Ovary (tissue), 9 donors: Measurements from ENCODE around the gene FAM229A. TPM values are rescaled to one million over a fixed set of nuclear protein-coding genes. Genes with fewer than 3 reads are reported as not detected.
A peak's percentile ranks its signal among the peaks of the same experiment; 100 is the strongest.

Experiments used
- DNase-seq, 5 donors: peaks; one replicate each; pipeline ENCODE4 v3.0.0-alpha.2; 2019 to 2020
- H3K27ac ChIP-seq, 2 donors: fragments of 200-600 bp; one replicate each; pipeline versions ENCODE4 v1.5.1 to v1.8.0; 2019 to 2022
- H3K27me3 ChIP-seq: fragments of 200-600 bp; one replicate; pipeline ENCODE4 v1.8.0; 2022
- H3K36me3 ChIP-seq: fragments of 200-600 bp; sonication (generic); one replicate; pipeline ENCODE4 v1.5.1; 2019
- H3K4me1 ChIP-seq: one replicate; pipeline ENCODE4 v1.8.1; 2013; ENCODE audit warnings: mild to moderate bottlenecking, moderate library complexity; ENCODE audit not compliant: insufficient read depth
- H3K4me3 ChIP-seq: fragments of 200-600 bp; sonication (generic); one replicate; pipeline ENCODE4 v1.5.1; 2017
- H3K9me3 ChIP-seq, 2 donors: fragments of 200-600 bp in 1 of 2; sonication (generic) in 1 of 2; one replicate each; pipeline versions ENCODE4 v1.5.1 to v1.8.1; 2013 to 2019; ENCODE audit warnings: mild to moderate bottlenecking in 1 of 2, moderate library complexity in 1 of 2
- EP300 ChIP-seq: sonication (generic); formaldehyde crosslinking; IDR thresholded peaks from one replicate; pipeline ENCODE4 v1.6.1; 2017; ENCODE audit warnings: antibody characterized with exemption
- POLR2A ChIP-seq: fragments of 450-650 bp; IDR thresholded peaks from one replicate; pipeline ENCODE4 v1.6.1; 2017; ENCODE audit warnings: antibody characterized with exemption, mild to moderate bottlenecking, moderate library complexity
- WGBS, 3 donors: extraction: QIAGEN DNeasy Blood & Tissue Kit in 1 of 3; methylation state at CpG; one replicate each; pipeline versions ENCODE4 v1.1.5 to v1.1.7; 2013 to 2017; 5-methylcytosine and 5-hydroxymethylcytosine counted together
- intact Hi-C, 4 donors: fragments of 100-400 bp; cut with DNase I; formaldehyde crosslinking; loops; one replicate each; pipeline versions ENCODE4 v1.11.0 to v1.15.1; 2022 to 2023
- polyA plus RNA-seq, 2 donors: library from polyadenylated mRNA; stranded (reverse); fragments of 200-250 nt in 1 of 2; fragments of 350-450 nt in 1 of 2; fragmentation: Illumina TruSeq in 1 of 2; extraction: RNeasy Lipid Tissue Mini Kit (QIAGEN cat#74804) in 1 of 2; gene quantifications; one replicate each; pipeline ENCODE4 v1.2.3, GENCODE V29; 2013 to 2014
- total RNA-seq, 7 donors: library from RNA; depleted of rRNA in 2 of 7; stranded (reverse); fragments of >200 nt in 2 of 7; fragmentation: NEBNext Ultra II Directional in 3 of 7; extraction: Animal tissue kit (Norgen Biotek cat#: 25700) in 3 of 7; gene quantifications; one replicate each; pipeline versions ENCODE4 v1.1.0 to v1.2.4, GENCODE V29; 2016 to 2023
- TF ChIP-seq, protein P1 (sequence below), 3 donors: fragments of 450-650 bp in 2 of 3; fragments of 200-600 bp in 1 of 3; IDR thresholded peaks; one replicate each; pipeline versions ENCODE4 v1.5.1 to v1.8.0; 2016 to 2022; ENCODE audit warnings: antibody characterized with exemption in 3 of 3, mild to moderate bottlenecking in 1 of 3
- donor health status: DM: no; HTN: no; CAD: no; lungs with moderate emphysema.
- donor health status: DM: no; HTN: no; CAD: no.
- donor health status: Bipolar disorder and iron deficiency.
- donor health status: DM: yes; HTN: yes; CAD: no.
- donor health status: DM: no; HTN: no; CAD: no.
- donor health status: DM: yes; HTN: yes; CAD: no.

FAM229A gene
- total and polyA plus RNA-seq, 9 donors = 3.0 to 27.0 (median 14.0) TPM

DNA sequence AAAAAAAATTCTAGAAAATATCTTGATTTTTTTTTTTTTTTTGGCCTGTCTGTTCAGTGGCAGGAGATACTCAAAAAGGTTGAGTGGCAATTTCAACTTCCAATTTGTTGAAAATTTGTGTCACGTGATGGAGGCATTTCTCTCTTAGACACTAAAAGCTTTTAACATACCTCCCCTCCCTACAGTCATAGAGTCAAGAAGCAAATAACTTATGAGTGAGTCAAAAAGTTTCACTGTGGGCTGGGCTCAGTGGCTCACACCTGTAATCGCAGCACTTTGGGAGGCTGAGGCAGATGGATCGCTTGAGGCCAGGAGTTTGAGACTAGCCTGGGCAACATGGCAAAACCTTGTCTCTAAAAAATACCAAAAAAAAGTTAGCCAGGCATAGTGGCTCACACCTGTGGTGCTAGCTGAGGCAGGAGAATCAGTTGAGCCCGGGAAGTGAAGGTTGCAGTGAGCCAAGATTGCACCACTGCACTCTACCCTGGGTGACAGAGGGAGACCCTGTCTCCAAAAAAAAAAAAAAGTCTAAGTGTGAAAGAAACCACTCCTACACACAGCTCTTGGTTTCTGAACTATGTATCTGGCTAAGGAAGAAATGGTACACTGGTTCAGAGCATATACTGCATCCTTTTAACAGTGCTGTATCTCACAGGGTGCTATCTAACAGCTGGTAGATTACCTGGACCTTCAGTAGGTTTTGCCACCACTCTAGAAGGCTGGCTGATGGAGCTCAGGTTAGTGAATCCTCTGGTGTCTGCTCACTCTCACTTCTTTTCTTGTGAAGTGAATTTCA lies 43.6 kb upstream of the FAM229A start:
- WGBS, 3 donors = 84 to 89% (median 88%) methylated on average over 4 of the region's 4 CpGs

DNA sequence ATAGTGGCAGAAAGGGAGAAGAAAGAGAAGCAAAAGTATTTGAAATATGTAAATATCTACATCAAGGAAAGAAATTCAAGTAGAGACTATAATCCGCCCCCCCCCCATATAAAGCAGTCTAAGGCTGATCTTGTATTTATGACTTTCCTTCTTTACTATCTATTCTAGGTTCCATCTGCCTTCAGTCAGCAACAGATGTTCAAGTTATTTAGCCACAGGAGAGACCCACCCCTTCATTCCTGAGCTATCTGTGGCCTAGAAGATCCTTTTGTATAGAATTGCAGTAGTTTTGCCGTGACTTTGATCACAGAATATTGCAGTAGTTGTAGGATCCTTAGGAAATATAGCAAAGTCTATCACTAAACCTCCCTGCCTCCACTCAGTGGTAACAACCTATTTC lies 42.7 kb upstream of the FAM229A start:
- Histone ChIP-seq H3K4me3 (no peak overlapping the region), H3K9me3 (no peaks in the 10 kb centered on the region), H3K27ac (no peak overlapping the region), H3K36me3 (no peaks in the 10 kb centered on the region), H3K27me3 (no peaks in the 10 kb centered on the region), H3K4me1 (no peaks in the 10 kb centered on the region)
- DNase-seq = no peak
- intact Hi-C loops = loop anchor here in 1 of 4 donors (10.0 kb wide), 1 partner anchor 210 kb away; no protein-coding TSS in a partner anchor
- TF ChIP-seq EP300 = no peak
- no peak for TF ChIP-seq POLR2A
- TF ChIP-seq, protein P1, sequence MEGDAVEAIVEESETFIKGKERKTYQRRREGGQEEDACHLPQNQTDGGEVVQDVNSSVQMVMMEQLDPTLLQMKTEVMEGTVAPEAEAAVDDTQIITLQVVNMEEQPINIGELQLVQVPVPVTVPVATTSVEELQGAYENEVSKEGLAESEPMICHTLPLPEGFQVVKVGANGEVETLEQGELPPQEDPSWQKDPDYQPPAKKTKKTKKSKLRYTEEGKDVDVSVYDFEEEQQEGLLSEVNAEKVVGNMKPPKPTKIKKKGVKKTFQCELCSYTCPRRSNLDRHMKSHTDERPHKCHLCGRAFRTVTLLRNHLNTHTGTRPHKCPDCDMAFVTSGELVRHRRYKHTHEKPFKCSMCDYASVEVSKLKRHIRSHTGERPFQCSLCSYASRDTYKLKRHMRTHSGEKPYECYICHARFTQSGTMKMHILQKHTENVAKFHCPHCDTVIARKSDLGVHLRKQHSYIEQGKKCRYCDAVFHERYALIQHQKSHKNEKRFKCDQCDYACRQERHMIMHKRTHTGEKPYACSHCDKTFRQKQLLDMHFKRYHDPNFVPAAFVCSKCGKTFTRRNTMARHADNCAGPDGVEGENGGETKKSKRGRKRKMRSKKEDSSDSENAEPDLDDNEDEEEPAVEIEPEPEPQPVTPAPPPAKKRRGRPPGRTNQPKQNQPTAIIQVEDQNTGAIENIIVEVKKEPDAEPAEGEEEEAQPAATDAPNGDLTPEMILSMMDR (IDR thresholded peaks at IDR 0.05) = no peak
- WGBS, 3 donors = 3 to 16% (median 4%) methylated on average over 2 of the region's 2 CpGs

More for the DNA sequence above, 43.6 kb upstream of the FAM229A start:
- intact Hi-C loops = loop anchor here in 1 of 4 donors (10.0 kb wide), 1 partner anchor 209 kb away; no protein-coding TSS in a partner anchor
- DNase-seq = no peak
- H3K4me3 ChIP-seq = no peak overlapping the region
- H3K36me3 ChIP-seq = no peaks in the 10 kb centered on the region
- H3K9me3 ChIP-seq = no peaks in the 10 kb centered on the region
- no peak for TF ChIP-seq POLR2A
- H3K4me1 ChIP-seq = no peaks in the 10 kb centered on the region
- no peak overlapping the region for H3K27ac ChIP-seq
- no peaks in the 10 kb centered on the region for H3K27me3 ChIP-seq

DNA sequence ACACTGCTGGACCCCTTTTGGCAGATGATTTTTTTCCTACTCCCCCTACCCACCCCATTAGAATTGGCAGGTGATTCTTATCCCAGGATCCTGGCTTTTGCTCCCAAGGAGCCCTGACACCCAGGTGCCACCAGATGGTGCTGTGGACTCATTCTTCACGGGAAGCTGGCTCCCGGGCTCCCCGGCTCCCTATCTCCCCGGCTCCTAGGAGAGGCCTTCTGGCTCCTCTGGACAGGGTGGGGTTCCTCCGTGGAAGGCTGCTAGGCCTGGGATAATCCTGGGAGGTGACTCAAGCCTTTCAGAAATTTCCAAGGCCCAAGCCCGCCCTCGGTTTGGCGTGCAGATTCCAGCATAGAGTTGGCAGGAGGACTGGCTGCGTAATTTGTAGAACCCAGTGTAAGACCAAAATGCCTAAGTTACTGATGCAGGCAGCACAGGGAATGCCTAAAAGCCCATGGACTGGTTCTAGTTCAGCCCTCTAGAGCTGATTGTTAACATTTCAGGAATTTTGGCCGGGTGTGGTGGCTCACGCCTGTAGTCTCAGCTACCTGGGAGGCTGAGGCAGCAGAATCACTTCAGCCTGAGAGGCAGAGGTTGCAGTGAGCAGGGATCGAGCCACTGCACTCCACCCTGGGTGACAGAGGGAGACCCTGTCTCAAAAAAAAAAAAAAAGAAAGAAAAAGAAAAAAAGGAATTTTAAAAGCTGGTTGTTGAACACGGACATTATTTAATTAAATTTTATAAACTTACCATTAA lies 38.8 kb upstream of the FAM229A start:
- Histone ChIP-seq H3K36me3 (no peaks in the 10 kb centered on the region), H3K27me3 (no peaks in the 10 kb centered on the region), H3K4me3 (no peak overlapping the region), H3K27ac (peak overlapping the region in 1 of 2 donors; percentile 51), H3K9me3 (no peaks in the 10 kb centered on the region), H3K4me1 (no peaks in the 10 kb centered on the region)
- DNase-seq = peak; percentile 88 to 92 (median 89)
- no peak for TF ChIP-seq POLR2A
- TF ChIP-seq, protein P1 (IDR thresholded peaks at IDR 0.05) = peak; percentile 86 to 87 (median 86)
- TF ChIP-seq EP300 = no peak
- WGBS, 3 donors = 30 to 35% (median 31%) methylated on average over 13 of the region's 13 CpGs
- intact Hi-C loops = loop anchor here in 1 of 4 donors (10.0 kb wide), 1 partner anchor 214 kb away; no protein-coding TSS in a partner anchor

DNA sequence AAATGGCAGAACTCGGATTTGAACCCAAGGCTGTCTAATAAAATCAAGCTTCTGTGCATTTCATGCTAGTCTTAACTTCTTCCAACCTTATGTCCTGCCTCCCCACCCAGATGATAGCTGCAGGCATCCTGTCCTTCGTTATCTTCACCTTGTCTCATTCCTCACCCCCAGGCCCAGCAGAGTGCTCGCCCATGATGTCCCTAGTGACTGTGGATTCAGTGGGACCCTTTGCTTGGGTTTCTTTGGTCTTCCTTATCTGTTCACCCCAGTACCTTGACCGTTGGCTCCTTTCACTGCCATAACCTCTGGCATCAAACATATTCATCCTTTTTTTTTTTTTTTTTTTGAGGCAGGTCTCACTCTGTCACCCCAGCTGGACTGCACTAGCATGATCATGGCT lies 37.6 kb upstream of the FAM229A start:
- 72 to 79% (median 75%) methylated on average over 4 of the region's 4 CpGs for WGBS, 3 donors
- intact Hi-C loops = loop anchor here in 1 of 4 donors (10.0 kb wide), 1 partner anchor 215 kb away; no protein-coding TSS in a partner anchor
- no peaks in the 10 kb centered on the region for H3K36me3 ChIP-seq
- no peaks in the 10 kb centered on the region for H3K27me3 ChIP-seq
- H3K9me3 ChIP-seq = no peaks in the 10 kb centered on the region
- DNase-seq = no peak
- H3K4me3 ChIP-seq = no peak overlapping the region
- H3K4me1 ChIP-seq = peaks cover 1% of the 10 kb centered on the region
- H3K27ac ChIP-seq = no peak overlapping the region
- TF ChIP-seq POLR2A = no peak
- TF ChIP-seq, protein P1 (IDR thresholded peaks at IDR 0.05) = no peak
- no peak for TF ChIP-seq EP300
